ENCODE measurements around the gene IFT43.

The IFT43 gene

DNA sequence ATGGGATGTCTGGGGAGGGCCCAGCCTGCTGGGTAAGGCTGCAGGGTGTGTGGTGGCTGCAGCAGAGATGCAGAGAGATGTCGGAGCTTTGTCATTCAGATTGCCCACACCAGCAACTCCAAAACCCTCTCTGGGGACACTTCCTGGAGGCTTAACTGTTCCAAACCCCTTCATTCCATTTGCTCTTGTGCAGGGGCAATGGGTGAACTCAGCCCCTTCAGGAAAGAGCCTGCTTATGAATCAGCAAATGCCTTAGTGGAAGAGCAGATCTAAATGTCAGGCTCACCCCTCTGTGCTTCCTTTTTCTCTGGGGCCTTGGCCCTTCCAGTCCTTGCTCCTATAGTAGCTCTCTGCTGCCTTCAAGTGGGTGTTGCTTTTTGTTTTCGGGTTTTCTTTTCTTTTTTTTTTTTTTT lies 129.5 kb downstream of the IFT43 start:
- DNase-seq, result no peak

DNA sequence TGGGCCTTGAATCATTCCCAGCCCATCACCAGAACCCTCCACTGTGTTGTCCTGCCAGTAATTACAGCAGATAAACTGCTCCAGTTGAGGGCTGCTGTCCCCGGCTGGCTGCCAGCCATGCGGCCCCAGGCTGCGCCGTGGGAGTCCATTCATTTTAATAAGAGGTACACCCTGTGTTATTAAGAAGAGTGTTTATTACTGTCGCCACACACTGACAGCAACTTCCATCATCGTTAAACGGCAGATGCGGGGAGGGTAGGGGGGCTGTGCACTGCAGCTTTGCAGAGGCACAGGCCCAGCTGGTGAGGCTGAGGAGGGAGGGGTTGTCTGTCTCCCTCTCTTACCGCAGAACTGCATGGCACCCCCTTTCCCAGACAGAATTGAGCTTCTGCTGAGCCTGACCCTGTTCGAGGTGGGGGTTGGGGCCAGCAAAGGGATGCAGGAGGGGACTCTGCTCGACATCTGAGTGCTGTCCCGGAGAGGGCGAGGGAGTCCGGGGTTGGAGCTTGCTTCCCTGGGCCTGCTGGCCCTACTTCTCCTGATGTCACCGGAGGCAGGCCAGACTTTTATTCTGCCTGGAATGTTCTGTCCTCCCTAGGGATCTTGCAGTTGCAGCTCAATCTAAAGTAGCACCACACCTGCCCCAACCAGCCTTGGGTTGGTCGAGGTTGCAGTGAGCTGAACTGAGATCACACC lies 132.4 kb downstream of the IFT43 start:
- DNase-seq, result no peak

DNA sequence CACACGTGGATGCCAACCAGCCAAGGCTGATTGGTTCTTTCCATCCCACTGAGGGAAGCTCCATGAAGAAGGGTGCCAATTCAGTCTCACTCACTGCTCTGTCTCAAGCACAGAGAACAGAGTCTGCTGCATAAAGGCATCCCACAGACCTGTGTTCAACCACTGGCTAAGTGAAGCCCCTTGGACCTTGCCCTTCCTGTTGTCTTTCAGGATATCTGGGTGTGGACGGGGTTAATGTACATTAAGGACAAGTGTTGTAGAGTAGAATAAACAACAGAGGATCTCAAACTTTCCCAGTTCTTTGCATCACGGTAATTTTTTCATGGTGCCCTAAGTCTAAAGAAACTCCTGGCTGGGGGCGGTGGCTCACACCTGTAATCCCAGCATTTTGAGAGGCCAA lies 133.0 kb downstream of the IFT43 start:
- DNase-seq, result no peak

DNA sequence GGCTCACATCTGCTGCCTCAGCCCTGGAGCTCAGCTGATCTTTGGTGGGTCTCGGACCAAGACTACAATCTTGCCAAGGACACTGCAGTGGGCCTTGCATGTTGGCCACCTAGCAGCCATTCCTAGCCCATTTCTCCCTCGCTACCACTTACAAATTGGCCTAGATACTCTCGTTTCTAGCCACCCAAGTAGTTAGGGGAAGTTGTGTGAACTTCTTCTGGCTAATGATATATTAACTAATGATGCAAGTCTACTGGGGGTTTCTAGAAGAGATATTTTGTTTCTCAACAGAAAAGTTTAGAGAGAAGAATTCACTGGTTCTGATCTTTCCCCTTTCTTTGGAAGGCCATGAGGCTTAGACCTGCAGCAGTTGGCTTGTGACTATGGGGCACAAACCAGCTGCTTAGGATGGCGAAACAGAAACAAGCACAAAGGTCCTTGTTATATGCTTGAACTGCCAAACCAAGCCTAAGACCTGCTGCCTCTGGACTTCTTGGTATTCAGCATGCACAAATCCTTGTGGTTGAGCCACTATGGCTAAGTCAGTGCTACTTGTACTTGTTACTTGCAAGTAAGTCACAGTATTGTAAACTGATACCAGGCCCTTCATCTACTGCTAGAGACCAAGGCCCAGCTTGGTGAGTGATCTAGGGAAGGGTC lies 135.7 kb downstream of the IFT43 start:
- no peak for DNase-seq

DNA sequence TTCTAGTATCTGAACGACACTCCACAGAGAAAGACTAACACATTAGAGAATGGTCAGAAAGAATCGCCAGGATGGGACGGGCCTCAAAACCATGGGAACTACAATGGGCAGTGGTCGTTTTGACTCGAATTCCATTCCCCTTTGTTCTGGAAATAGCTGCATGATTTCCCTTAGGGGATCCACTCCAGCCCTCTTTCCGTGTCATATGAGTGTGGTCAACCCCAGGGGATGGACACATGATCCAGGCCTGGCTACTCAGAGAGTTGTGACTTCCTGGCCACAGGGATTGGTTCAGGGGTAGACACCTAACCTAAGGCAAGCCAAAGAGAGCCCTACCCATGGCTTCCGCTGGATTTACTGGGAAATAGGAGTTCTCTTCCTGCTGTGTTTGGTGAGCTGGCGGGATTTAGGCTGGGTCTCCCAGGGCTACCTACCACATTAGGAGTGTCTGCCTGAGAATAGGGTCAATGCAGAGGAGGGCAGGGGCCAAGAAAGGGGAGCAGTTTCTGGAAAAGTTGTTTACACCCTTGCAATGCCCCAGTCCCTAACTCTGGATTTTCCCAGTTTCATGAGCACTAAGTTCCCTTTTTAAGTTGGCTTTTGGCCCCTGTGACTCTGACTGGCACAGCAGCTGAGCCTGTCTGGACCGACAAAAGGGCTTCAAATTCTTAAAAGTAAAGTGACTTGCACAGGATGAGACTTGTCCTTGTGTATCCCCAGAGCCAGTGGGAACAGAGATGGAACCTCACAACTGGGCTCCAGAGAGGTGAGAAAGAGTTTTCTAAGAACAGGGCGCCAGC lies 138.1 kb downstream of the IFT43 start:
- DNase-seq, result no peak

DNA sequence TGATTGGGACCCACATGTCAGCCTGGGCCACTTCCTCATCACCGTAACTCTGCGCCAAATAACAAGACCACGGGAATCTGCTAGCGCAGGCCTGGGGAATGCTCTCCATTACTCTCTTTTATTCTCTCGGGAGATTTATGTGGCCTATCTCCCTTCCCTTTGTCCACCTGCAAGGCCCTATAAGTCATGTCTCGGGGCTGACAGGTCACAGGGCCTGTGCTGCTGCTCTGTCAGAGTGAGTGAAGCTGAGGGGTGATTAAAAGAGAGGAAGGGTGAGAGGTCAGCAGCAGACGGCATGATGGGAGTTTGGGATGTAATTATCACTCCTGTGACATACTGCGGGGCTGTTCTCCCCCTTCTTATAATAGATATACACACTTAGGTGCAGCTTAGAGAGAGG lies 139.9 kb downstream of the IFT43 start:
- DNase-seq, result no peak

DNA sequence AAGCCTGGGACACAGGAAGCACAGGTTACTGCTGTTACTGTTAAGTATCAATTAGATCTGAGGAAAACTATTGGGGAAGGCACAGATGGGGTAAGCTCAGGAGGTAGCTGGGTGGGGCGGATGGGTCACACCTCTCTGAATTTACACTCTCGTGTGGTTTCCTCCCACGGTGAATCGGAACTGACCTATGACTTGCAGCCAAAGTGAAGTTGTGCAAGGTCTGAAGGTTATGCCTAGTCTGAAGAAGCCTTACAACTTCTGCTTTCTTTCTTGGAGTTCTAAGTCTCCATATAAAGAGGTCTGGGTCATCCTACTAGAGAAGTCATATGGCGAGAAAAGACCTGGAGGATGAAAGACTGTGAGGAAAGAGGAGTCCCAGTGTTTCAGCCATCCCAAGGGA lies 140.5 kb downstream of the IFT43 start:
- DNase-seq, result no peak

DNA sequence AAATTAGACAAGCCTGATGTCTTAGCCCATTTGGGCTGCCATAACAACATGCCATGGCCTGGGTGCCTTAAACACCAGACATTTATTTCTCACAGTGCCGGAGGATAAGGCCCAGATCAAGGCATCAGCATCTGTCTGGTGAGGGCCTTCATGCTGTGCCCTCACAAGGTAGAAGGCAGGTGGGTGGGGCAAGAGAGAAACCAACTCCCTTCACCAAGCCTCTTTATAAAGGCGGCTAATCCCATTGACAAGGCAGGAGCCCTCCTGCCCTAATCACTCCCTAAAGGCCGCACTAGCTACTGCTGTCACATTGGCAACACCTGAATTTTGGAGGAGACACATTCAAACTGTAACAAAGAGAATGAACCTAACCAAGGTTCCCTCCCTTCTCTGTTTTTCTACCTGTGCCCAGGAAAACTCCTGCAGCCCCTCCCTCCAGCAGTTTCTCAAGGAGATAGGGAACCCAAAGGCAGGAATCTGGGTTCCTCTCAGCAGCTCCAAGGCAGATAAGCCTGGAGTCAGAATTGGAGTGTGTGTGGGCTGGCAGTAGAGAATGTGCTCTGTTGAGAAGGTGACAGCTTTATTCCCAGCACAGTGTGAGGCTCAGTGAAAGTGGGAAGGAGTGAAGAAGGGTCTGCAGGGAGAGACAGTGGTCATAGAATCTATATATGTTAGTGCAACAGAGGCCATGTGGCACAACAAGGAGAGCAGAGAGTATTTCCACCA lies 144.5 kb downstream of the IFT43 start:
- no peak for DNase-seq

DNA sequence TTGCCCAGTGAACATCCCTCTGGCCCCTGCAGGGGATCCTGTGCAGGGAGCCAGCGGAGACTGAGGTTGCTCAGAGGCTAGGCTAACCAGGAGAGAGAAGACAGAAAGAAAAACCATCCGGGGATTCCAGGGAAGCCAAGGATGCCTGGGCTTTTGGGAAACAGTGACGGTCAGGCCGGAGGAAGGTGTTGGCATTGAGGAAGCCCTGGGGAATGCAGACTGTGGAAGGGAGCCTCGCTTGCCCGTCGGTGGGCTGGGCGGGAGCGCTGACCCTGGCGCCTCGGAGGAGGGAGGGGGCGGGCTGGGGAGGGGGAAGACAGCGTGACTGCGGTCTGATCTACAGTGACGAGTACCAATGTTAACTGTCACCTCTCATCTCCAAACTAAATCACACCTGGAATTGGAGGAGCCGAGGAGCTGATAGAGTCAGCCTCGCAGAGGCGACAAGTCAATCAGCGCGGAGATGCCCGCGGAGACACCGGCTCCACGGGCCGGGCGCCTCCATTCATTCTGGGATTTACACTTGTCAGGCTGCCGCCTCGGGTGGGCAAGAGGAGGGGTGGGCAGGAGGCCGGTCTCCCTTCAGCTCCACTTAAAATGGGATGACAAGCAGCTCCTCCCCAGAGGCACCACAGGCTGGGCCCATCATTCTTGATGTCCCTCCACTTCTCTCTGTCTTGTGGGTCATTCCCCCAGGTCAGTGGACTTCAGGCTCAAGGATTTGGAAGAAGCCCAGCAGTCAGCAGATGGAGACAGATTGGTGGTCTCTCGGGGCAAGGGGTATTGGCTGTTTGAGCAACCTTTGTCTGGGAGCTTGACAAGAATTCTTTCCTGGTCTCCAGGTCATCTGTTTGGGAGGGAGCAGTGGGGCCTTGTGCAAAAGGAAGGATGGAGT lies 145.8 kb downstream of the IFT43 start:
- DNase-seq, result no peak

DNA sequence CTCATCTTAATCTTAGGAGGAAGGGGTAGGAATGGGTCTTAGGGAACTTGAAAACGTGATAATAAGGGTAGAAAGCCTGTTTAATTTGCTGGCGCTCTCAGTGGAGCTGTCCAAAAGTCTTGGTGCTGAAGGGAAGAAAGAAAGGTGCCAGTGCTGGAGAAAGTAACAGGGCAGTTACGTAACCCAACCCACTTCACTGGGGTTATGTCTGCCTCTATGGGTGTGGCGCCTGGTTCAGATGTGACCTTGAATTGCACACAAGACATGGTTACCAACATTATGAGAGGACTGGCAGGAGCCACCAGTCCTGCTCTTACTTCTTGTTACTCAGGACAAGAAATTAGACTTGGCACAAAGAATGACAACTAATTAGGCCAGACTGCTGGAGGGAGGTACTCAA lies 147.5 kb downstream of the IFT43 start:
- no peak for DNase-seq

Measured in hippocampal formation (tissue), 2 donors.